IMR-90 (cell line): ENCODE results near the gene ABL2. TPM values are rescaled to one million over a fixed set of nuclear protein-coding genes. Genes with fewer than 3 reads are reported as not detected.

ENCODE experiments used
- ATAC-seq: fragments of 200-7000 bp; cut with Tn5 transposase; 2 replicates; pipeline ENCODE4 v1.9.1; 2020; ENCODE audit warnings: low read depth, mild to moderate bottlenecking, moderate library complexity
- BruUV-seq: library from RNA; stranded (reverse); fragments of 400-500 nt; replicated peaks from 2 replicates; lab custom pipeline; 2021; lab: Mats Ljungman, UMichigan
- CTCF ChIA-PET: fragments of 300-600 bp; formaldehyde crosslinking; extraction: SDS; loops from one replicate; lab custom pipeline; 2021; ENCODE audit warnings: antibody characterized with exemption; lab: Yijun Ruan, JAX
- POLR2A ChIA-PET: fragments of 300-600 bp; sonication (Branson Sonifier 250); formaldehyde crosslinking; loops from one replicate; lab custom pipeline; 2022; ENCODE audit warnings: antibody characterized with exemption; ENCODE audit not compliant: unreplicated experiment; lab: Charles Lee
- DNase-seq: peaks from one replicate; pipeline ENCODE4 v3.0.0; 2013
- H2AFZ ChIP-seq: replicated peaks from 2 replicates; pipeline ENCODE3; 2013; ENCODE audit warnings: low read length, mild to moderate bottlenecking; ENCODE audit not compliant: poor library complexity
- H2AK5ac ChIP-seq: 2 replicates; pipeline ENCODE4 v1.6.1; 2013; ENCODE audit warnings: low read depth, low read length, inconsistent platforms
- H2AK9ac ChIP-seq: replicated peaks from 2 replicates; pipeline ENCODE3; 2013; ENCODE audit warnings: mild to moderate bottlenecking, low read depth, low read length, moderate library complexity; ENCODE audit not compliant: poor library complexity
- H2BK120ac ChIP-seq: 2 replicates; pipeline ENCODE4 v1.6.1; 2013; ENCODE audit warnings: low read depth, low read length, inconsistent platforms
- H2BK15ac ChIP-seq: 3 replicates; pipeline ENCODE4 v1.6.1; 2013; ENCODE audit warnings: low read depth, low read length, inconsistent platforms
- H2BK20ac ChIP-seq: 2 replicates; pipeline ENCODE4 v1.6.1; 2013; ENCODE audit warnings: low read depth, mild to moderate bottlenecking, inconsistent platforms, low read length, moderate library complexity
- H2BK5ac ChIP-seq: 2 replicates; pipeline ENCODE4 v1.6.1; 2013; ENCODE audit warnings: mild to moderate bottlenecking, low read depth, low read length, inconsistent platforms; ENCODE audit not compliant: poor library complexity, severe bottlenecking
- H3K14ac ChIP-seq: replicated peaks from 2 replicates; pipeline ENCODE4 v1.6.1; 2013; ENCODE audit warnings: low read depth, low read length, inconsistent platforms
- H3K18ac ChIP-seq: 2 replicates; pipeline ENCODE4 v1.6.1; 2013; ENCODE audit warnings: low read depth, low read length, control low read depth
- H3K23ac ChIP-seq: 2 replicates; pipeline ENCODE4 v1.6.1; 2013; ENCODE audit warnings: low read depth, low read length, inconsistent platforms
- H3K27ac ChIP-seq: 2 replicates; pipeline ENCODE4 v1.5.1; 2013; ENCODE audit warnings: mild to moderate bottlenecking, control low read depth, low read length; ENCODE audit not compliant: insufficient read depth
- H3K27me3 ChIP-seq: 2 replicates; pipeline ENCODE4 v1.6.1; 2013; ENCODE audit warnings: low read length; ENCODE audit not compliant: control insufficient read depth, insufficient read depth
- H3K36me3 ChIP-seq: 2 replicates; pipeline ENCODE4 v1.6.1; 2013; ENCODE audit warnings: low read length, mixed read lengths; ENCODE audit not compliant: control insufficient read depth, insufficient read depth
- H3K4ac ChIP-seq: 2 replicates; pipeline ENCODE4 v1.6.1; 2013; ENCODE audit warnings: low read depth, low read length, inconsistent platforms
- H3K4me1 ChIP-seq: 2 replicates; pipeline ENCODE4 v1.6.1; 2013; ENCODE audit warnings: low read length, mixed read lengths; ENCODE audit not compliant: control insufficient read depth, insufficient read depth
- H3K4me2 ChIP-seq: 2 replicates; pipeline ENCODE4 v1.6.1; 2013; ENCODE audit warnings: low read depth, mild to moderate bottlenecking, control low read depth, low read length, moderate library complexity
- H3K4me3 ChIP-seq: 2 replicates; pipeline ENCODE4 v1.5.1; 2013; ENCODE audit warnings: low read depth, mild to moderate bottlenecking, control low read depth, low read length, moderate library complexity; ENCODE audit not compliant: insufficient read depth
- H3K56ac ChIP-seq: 2 replicates; pipeline ENCODE4 v1.6.1; 2013; ENCODE audit warnings: low read length, inconsistent platforms; ENCODE audit not compliant: insufficient read depth; ENCODE audit errors: extremely low read depth
- H3K79me1 ChIP-seq, 2 experiments: 2 replicates each; pipeline ENCODE4 v1.6.1; 2013; ENCODE audit warnings: low read length in 2 of 2, inconsistent platforms in 1 of 2, low read depth in 1 of 2
- H3K9ac ChIP-seq: 2 replicates; pipeline ENCODE4 v1.6.1; 2013; ENCODE audit warnings: low read depth, low read length, control low read depth
- H3K9me1 ChIP-seq: 2 replicates; pipeline ENCODE4 v1.6.1; 2013; ENCODE audit warnings: low read length, inconsistent platforms; ENCODE audit not compliant: insufficient read depth
- H3K9me3 ChIP-seq: 2 replicates; pipeline ENCODE4 v1.6.1; 2013; ENCODE audit warnings: low read length; ENCODE audit not compliant: control insufficient read depth, insufficient read depth
- H4K20me1 ChIP-seq: 2 replicates; pipeline ENCODE4 v1.6.1; 2013; ENCODE audit warnings: low read length, inconsistent platforms; ENCODE audit not compliant: insufficient read depth
- H4K5ac ChIP-seq: 2 replicates; pipeline ENCODE4 v1.6.1; 2013; ENCODE audit warnings: mild to moderate bottlenecking, low read depth, low read length, control low read depth
- H4K8ac ChIP-seq, 2 experiments: 2 replicates each; pipeline ENCODE4 v1.6.1; 2013; ENCODE audit warnings: low read depth in 2 of 2, low read length in 2 of 2, control low read depth in 1 of 2, inconsistent platforms in 1 of 2
- H4K91ac ChIP-seq: 2 replicates; pipeline ENCODE4 v1.6.1; 2013; ENCODE audit warnings: low read depth, low read length, inconsistent platforms; ENCODE audit not compliant: insufficient read depth
- CEBPB ChIP-seq: IDR thresholded peaks from 2 replicates; pipeline ENCODE4 v1.6.1; 2012; ENCODE audit warnings: low read depth, low read length, improper control_type of control experiment
- CHD1 ChIP-seq: IDR thresholded peaks from 2 replicates; pipeline ENCODE4 v1.6.1; 2012; ENCODE audit warnings: low read depth, low read length, improper control_type of control experiment
- FOS ChIP-seq: fragments of 150-350 bp; IDR thresholded peaks from 2 replicates; pipeline ENCODE4 v1.6.1; 2016; ENCODE audit warnings: low read depth, low read length
- MAZ ChIP-seq: IDR thresholded peaks from 2 replicates; pipeline ENCODE4 v1.6.1; 2012; ENCODE audit warnings: low read depth, mild to moderate bottlenecking, low read length, improper control_type of control experiment, moderate library complexity, borderline replicate concordance
- POLR2A ChIP-seq: IDR thresholded peaks from 2 replicates; pipeline ENCODE4 v1.6.1; 2012; ENCODE audit warnings: mild to moderate bottlenecking, low read depth, low read length
- RAD21 ChIP-seq: IDR thresholded peaks from 2 replicates; pipeline ENCODE4 v1.6.1; 2012; ENCODE audit warnings: low read length, improper control_type of control experiment
- WGBS, 2 experiments: methylation state at CpG; one replicate each; pipeline versions ENCODE4 v1.1.5 to v1.1.7; 2013; ENCODE audit warnings: missing lambda C conversion rate in 2 of 2; ENCODE audit not compliant: insufficient read length in 1 of 2; ENCODE audit errors: extremely low coverage in 2 of 2; 5-methylcytosine and 5-hydroxymethylcytosine counted together
- dilution Hi-C: fragments of 300-500 bp; cut with HindIII; formaldehyde crosslinking; loops from one replicate; pipeline ENCODE4 v1.14.3; 2018; ENCODE audit warnings: low sequenced_read_pairs; ENCODE audit not compliant: unreplicated experiment
- in situ Hi-C: fragments of 300-500 bp; cut with MboI; formaldehyde crosslinking; loops from 3 replicates; pipeline ENCODE4 v1.14.3; 2019; ENCODE audit warnings: low sequenced_read_pairs, inconsistent platforms, mixed read lengths
- intact Hi-C: fragments of 100-400 bp; cut with micrococcal nuclease; formaldehyde crosslinking; loops from 2 replicates; pipeline ENCODE4 v1.10.0; 2022
- polyA plus RNA-seq, 3 experiments: library from polyadenylated mRNA; depleted of rRNA; stranded (reverse); fragments of >200 nt; gene quantifications; 2 replicates each; pipeline ENCODE4 v1.2.3, GENCODE V29; 2012; ENCODE audit warnings: low replicate concordance in 1 of 3
- total RNA-seq: library from RNA; depleted of rRNA; stranded (reverse); fragments of >200 nt; gene quantifications from 2 replicates; pipeline ENCODE4 v1.2.3, GENCODE V29; 2012
- TF ChIP-seq, protein P1 (sequence below): fragments of 150-350 bp; IDR thresholded peaks from 2 replicates; pipeline ENCODE4 v1.6.1; 2016; ENCODE audit warnings: low read depth, mild to moderate bottlenecking, low read length, moderate library complexity, borderline replicate concordance
- TF ChIP-seq, protein P2 (sequence below): fragments of 150-350 bp; IDR thresholded peaks from 2 replicates; pipeline ENCODE4 v1.6.1; 2017; ENCODE audit warnings: mild to moderate bottlenecking, antibody characterized with exemption, low read length, low read depth
- TF ChIP-seq, protein P3 (sequence below): conservative IDR thresholded peaks from 2 replicates; pipeline ENCODE4 v1.5.1; 2012; ENCODE audit warnings: mild to moderate bottlenecking, low read depth, low read length, improper control_type of control experiment

The ABL2 gene
- total and polyA plus RNA-seq, 2 of the 4 experiments (the other 2 are of a cell fraction) = 9.7 to 110 TPM

DNA sequence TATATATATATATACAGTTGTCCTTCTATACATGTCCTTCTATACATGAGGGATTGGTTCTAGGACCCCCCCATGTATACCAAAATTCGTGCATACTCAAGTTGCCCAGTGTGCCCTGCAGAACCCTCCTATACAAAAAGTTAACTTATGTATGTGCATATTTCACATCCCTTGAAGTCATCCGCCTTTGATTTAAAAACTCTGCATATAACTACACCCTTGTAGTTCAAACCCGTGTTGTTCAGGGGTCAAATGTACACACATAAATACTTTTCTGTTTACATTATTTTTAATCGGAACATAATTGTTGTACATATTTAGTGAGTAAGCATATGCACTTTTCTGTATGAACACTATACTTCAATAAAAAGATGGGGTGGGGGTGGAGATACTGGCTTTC lies 7.7 kb upstream of the ABL2 start:
- in situ Hi-C loops = loop anchor here (25.0 kb wide), 1 partner anchor 575 kb away; no protein-coding TSS in a partner anchor
- CTCF ChIA-PET = no interaction called here

More for the DNA sequence above, 7.7 kb upstream of the ABL2 start:
- no peaks in the 10 kb centered on the region for H3K79me1 ChIP-seq
- H3K4ac ChIP-seq = no peak overlapping the region
- dilution Hi-C loops (no loop called here), intact Hi-C loops (loop anchor here (5.0 kb wide), 1 partner anchor 115 kb away; no protein-coding TSS in a partner anchor)
- no peak overlapping the region for H2AK9ac ChIP-seq
- WGBS, 2 experiments = 40% methylated on average over 1 of the region's 4 CpGs; no CpG with 5 or more reads in 1 of the 2 experiments
- H3K18ac ChIP-seq = no peak overlapping the region
- H3K4me1 ChIP-seq = no peaks in the 10 kb centered on the region
- no peak overlapping the region for H2AFZ ChIP-seq
- H3K4me2 ChIP-seq = no peak overlapping the region
- no peaks in the 10 kb centered on the region for H4K20me1 ChIP-seq
- POLR2A ChIA-PET = interaction anchor here (0.6 kb wide), 1 partner anchor 107 kb away, joined by 10 read pairs; no protein-coding TSS in a partner anchor
- H4K8ac ChIP-seq = no peak overlapping the region
- no peak for TF ChIP-seq FOS
- TF ChIP-seq POLR2A = no peak
- no peak for TF ChIP-seq CHD1
- no peak for TF ChIP-seq RAD21
- no peak for TF ChIP-seq CEBPB
- TF ChIP-seq, protein P1, sequence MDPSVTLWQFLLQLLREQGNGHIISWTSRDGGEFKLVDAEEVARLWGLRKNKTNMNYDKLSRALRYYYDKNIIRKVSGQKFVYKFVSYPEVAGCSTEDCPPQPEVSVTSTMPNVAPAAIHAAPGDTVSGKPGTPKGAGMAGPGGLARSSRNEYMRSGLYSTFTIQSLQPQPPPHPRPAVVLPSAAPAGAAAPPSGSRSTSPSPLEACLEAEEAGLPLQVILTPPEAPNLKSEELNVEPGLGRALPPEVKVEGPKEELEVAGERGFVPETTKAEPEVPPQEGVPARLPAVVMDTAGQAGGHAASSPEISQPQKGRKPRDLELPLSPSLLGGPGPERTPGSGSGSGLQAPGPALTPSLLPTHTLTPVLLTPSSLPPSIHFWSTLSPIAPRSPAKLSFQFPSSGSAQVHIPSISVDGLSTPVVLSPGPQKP = no peak
- TF ChIP-seq, protein P2, sequence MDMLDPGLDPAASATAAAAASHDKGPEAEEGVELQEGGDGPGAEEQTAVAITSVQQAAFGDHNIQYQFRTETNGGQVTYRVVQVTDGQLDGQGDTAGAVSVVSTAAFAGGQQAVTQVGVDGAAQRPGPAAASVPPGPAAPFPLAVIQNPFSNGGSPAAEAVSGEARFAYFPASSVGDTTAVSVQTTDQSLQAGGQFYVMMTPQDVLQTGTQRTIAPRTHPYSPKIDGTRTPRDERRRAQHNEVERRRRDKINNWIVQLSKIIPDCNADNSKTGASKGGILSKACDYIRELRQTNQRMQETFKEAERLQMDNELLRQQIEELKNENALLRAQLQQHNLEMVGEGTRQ = no peak
- TF ChIP-seq, protein P3, sequence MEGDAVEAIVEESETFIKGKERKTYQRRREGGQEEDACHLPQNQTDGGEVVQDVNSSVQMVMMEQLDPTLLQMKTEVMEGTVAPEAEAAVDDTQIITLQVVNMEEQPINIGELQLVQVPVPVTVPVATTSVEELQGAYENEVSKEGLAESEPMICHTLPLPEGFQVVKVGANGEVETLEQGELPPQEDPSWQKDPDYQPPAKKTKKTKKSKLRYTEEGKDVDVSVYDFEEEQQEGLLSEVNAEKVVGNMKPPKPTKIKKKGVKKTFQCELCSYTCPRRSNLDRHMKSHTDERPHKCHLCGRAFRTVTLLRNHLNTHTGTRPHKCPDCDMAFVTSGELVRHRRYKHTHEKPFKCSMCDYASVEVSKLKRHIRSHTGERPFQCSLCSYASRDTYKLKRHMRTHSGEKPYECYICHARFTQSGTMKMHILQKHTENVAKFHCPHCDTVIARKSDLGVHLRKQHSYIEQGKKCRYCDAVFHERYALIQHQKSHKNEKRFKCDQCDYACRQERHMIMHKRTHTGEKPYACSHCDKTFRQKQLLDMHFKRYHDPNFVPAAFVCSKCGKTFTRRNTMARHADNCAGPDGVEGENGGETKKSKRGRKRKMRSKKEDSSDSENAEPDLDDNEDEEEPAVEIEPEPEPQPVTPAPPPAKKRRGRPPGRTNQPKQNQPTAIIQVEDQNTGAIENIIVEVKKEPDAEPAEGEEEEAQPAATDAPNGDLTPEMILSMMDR = no peak
- TF ChIP-seq MAZ = no peak
- H2BK120ac ChIP-seq = no peak overlapping the region
- no TSS peak for BruUV-seq
- H2BK20ac ChIP-seq = no peak overlapping the region
- H3K36me3 ChIP-seq = no peaks in the 10 kb centered on the region
- no peaks in the 10 kb centered on the region for H3K27me3 ChIP-seq
- no peak overlapping the region for H3K56ac ChIP-seq
- no peak overlapping the region for H3K27ac ChIP-seq
- no peak overlapping the region for H2BK5ac ChIP-seq
- no peaks in the 10 kb centered on the region for H3K9me3 ChIP-seq
- H3K14ac ChIP-seq = no peak overlapping the region
- H2AK5ac ChIP-seq = no peak overlapping the region
- no peak overlapping the region for H3K4me3 ChIP-seq
- H2BK15ac ChIP-seq = no peak overlapping the region
- DNase-seq (no peak), ATAC-seq (no peak)
- no peak overlapping the region for H4K5ac ChIP-seq
- H3K9me1 ChIP-seq = no peaks in the 10 kb centered on the region
- no peak overlapping the region for H3K9ac ChIP-seq
- no peak overlapping the region for H3K23ac ChIP-seq
- H4K91ac ChIP-seq = no peak overlapping the region
